ENCODE data around the gene TMCC2.
"Not testable (repeated sequence)": the region's sequence is repeated elsewhere in the genome, so short reads cannot be mapped to it uniquely, and the experiment has no call there.

Gene TMCC2, protein sequence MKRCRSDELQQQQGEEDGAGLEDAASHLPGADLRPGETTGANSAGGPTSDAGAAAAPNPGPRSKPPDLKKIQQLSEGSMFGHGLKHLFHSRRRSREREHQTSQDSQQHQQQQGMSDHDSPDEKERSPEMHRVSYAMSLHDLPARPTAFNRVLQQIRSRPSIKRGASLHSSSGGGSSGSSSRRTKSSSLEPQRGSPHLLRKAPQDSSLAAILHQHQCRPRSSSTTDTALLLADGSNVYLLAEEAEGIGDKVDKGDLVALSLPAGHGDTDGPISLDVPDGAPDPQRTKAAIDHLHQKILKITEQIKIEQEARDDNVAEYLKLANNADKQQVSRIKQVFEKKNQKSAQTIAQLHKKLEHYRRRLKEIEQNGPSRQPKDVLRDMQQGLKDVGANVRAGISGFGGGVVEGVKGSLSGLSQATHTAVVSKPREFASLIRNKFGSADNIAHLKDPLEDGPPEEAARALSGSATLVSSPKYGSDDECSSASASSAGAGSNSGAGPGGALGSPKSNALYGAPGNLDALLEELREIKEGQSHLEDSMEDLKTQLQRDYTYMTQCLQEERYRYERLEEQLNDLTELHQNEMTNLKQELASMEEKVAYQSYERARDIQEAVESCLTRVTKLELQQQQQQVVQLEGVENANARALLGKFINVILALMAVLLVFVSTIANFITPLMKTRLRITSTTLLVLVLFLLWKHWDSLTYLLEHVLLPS

DNA sequence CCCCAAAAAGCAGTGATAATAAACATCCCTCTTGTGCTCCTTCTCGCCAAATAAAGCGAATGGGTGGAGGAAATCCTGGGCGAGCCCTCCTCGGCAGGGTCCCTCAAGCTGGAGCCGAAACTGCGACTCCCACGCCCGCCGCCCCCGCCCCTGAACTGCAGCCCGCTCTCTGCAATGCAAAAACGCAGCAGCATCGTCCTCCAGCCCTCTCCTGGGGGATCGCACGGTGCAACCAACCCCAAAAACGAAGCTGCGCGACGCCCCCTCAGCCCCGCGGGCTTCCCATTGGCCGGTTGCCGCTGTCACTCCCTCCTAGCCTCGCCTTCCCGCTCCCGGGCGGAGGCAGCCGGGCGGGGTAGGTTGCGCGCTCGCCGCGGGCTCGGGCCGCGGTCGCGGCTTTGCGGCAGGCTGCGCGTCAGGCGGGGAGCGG, at the start of gene TMCC2:
TSS of gene TMCC2 (plus strand) at position 363 of the 430 bp plus-strand sequence. CDS start 619 bp downstream, outside the sequence.
- DNase-seq (ENCODE audit: low spot score): peak; percentile 99

DNA sequence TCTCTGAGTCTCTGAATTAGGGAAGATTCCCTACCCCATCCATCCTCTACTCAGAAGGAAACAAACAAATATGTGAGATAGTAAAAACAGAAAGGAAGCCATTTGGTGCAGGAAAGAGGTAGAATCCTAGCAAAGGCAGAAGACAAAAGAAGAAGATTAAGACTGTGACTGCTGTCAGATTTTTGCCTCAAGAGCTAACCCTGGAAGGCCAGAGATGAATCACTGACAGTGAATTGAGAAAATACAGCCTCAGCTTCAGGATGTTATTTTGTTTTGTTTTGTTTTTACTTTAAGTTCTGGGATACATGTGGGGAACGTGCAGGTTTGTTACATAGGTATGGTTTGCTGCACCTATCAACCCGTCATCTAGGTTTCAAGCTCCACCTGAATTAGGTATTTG, 47.9 kb upstream of the TMCC2 start:
- DNase-seq (ENCODE audit: low spot score): no peak

DNA sequence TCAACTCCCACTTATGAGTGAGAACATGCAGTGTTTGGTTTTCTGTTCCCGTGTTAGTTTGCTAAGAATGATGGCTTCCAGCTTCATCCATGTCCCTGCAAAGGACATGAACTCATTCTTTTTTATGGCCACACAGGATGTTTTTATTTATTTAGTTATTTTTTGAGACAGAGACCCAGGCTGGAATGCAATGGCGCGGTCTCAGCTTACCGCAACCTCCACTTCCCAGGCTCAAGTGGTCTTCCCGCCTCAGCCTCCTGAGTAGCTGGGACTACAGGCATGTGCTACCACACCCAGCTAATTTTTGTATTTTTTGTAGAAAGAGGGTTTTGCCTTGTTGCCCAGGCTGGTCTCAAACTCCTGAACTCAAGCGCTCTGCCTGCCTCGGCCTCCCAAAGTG, 47.4 kb upstream of the TMCC2 start:
- DNase-seq (ENCODE audit: low spot score): not testable (repeated sequence)

DNA sequence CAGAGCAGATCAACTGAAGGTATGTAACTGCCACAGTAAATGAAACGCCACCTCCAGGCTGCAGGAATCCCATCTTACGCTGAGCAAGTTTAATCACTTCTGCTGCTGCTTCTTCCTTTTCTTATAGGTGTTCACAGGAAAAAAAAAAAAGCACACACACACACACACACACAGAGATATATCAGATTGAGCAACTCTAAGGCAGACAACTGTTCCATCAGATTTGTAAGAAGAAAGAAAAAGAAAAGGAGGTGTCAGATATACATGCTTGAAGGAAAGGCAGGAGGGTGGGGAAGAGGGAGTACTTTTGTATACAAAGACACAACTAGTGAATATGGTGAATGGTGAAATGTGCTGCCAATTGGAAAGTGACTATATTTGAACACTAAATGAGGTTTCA, 44.8 kb upstream of the TMCC2 start:
- no peak for DNase-seq (ENCODE audit: low spot score)

DNA sequence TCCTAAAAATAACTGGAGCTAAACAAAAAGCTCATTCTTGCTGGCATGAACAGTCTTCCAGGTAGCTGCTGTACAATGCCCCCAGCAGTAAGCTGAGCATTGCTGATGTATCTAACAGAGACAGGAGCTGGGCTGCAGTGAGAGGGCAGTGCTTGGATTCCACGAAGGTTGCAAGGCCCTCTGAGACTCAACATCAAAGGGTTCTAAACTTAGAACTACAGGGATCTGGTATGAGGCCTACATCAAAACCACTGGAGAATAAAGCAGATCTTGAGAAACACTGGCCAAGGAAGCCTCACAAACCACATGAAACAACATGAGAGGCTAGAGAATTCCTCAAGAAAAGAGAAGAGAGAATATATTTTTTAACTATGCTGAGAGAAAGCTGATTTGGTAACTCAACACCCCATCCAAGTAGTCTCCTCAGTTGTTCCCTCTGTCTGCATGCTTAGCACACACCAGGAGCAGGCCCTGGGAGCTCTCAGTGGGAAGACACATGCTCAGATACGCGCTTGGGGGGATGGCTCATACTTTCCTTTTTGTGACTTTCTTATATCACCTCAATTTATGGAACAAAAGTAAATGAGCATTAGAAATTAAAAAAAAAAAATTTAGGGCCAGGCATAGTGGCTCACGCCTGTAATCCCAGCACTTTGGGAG, 43.9 kb upstream of the TMCC2 start:
- no peak for DNase-seq (ENCODE audit: low spot score)

DNA sequence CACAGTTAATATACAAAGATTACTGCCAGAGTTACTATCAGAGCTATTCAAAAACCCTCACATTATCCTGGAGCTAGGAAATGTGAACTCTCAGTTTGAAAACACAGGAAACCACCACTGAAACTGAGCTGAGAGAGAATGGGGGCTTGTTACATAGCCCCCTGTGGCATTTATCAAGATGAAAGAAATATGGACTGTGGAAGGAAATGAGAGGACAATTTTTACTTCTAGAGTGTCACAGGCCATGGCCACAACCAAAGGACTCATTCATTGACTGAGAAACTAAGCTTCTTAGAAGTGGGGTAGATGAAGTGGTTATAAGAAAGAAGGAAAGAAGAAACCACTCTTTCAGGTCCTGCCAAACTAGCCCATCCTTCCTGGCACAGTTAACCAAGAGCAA, 41.6 kb upstream of the TMCC2 start:
- DNase-seq (ENCODE audit: low spot score): no peak

DNA sequence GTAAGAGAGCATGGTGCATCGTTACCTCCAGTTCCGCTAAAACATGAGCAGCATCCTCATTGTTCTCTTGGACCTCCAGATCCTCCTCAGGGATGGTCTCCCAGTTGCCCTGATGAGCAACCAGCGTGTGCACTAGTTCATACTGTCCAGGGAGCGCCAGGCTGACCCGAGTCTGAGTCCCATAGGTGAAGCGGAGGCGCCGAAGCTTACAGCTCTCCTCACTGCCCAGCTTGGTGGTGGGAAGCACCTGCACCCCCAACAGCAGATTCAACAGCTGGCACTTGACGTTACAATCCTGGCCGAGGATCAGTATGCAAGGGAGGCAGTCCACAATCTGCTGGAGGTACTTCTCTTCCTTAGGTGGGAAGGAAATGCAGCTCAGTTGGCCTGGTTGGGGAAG, 40.3 kb upstream of the TMCC2 start:
- DNase-seq (ENCODE audit: low spot score): no peak

DNA sequence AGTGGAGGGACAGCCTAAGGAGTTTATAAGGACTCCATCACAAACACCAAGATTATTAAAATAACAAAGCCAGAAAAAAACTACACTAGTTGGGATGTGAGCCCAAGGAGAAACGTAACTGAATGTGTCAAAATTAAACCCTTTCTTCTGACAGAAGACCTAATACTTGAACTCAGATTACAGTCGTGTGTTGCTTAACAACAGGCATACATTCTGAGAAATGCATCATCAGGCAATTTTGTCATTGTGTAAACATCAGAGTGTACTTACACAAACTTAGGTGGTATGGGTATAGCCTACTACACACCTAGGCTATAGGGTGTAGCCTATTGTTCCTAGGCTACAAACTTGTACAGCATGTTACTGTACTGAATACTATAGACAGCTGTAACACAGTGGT, 39.6 kb upstream of the TMCC2 start:
- no peak for DNase-seq (ENCODE audit: low spot score)

DNA sequence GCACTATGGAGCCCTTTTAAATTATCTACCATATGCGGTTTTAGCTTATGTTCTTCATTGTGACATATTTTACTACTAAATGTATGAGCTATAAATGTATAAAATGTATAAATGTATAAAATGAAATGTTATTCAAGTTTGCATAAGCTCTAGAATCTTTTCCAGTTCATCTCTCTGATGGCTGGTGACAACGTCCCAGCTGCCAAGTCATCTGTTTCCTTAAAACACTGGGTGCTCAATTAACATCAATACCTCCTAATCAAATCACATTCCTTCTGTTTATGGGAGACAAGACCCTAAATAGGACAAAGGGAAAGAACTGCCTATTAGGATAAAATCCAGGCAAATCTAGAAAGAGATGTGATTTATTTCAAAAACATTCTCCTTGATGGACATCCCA, 39.1 kb upstream of the TMCC2 start:
- DNase-seq (ENCODE audit: low spot score): no peak

DNA sequence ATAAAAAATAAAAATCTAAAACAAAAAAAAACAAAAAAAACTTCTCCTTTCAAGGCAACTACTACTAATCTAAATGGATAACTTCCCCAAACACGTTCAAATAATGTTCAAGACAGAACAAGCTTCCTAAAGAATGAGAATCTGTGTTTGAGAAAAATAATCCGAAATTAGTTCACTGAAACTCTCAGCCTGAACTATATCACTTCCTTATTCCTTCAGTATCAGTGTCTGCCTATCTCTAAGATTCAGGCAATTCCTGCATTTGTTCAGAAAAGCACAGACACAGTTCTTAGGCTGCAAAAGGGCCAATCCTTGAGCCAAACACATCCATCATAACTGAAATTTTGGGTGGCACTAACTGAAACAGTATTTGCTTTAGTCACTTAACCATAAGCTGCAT, 38.6 kb upstream of the TMCC2 start:
- no peak for DNase-seq (ENCODE audit: low spot score)

DNA sequence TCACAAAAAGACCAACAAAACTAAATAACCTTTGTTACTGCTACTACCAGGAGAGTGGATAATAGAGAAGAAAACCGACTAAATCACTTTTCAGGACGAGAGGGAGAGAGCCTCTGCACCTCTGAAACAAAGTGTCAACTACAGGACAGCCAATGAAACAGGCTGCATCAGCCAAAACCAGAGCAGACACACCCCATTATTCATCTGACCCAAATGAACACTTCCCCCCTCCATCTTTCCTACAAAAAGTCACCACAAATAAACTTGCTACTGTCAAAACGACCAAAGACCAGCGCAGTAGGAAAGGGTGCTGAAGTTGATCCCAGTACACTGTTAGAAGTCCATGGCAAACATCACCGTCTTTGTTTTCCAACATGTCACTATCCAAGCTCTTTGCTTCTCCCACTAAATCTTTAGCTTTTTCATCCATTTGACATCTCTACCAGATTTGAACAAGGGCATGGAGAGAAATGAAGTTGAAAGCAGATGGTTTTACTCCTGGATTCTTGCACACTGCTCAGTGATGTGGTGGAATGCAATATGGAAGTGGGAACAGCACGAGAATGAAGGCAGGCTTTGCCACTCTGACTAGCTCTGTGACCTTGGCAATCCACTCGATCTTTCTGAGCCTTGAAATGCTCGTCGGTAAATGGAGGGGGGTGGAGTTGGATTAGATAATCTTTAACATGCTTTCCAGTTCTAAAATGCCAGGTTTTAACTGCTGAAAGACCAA, 36.7 kb upstream of the TMCC2 start:
- DNase-seq (ENCODE audit: low spot score): no peak

DNA sequence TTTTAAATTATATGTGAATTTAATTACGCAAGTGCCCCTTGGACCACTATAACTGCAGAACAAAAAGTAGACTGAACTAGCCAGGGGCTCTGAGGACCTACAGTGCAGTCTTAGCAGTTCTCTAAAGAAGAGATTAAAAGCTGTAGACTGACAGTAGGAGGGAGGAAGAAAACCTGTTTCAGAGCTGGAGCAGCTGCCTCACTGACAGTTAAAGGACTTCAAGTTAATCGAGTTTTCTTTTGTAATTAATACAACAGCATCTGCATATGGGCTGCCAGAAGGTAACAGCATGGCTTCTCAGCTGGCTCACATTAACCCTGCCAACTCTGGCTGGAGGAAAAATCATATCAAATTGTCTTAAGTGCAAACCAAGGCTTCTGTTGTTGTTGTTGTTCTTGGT, 36.1 kb upstream of the TMCC2 start:
- no peak for DNase-seq (ENCODE audit: low spot score)

DNA sequence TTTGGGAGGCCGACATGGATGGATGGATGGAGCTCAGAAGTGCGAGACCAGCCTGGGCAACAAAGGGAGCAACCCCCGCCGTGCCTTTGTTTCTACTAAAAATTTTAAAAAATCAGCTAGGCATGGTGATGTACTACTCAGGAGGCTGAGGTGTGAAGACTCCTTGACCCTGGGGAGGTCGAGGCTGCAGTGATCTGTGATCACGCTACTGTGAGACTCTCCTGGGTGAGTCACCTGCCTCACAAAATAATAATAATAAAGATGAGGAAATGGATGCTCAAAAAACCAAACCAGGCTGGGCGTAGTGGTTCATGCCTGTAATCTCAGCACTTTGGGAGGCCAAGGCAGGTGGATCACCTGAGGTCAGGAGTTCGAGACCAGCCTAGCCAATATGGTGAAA, 35.5 kb upstream of the TMCC2 start:
- DNase-seq (ENCODE audit: low spot score): no peak

DNA sequence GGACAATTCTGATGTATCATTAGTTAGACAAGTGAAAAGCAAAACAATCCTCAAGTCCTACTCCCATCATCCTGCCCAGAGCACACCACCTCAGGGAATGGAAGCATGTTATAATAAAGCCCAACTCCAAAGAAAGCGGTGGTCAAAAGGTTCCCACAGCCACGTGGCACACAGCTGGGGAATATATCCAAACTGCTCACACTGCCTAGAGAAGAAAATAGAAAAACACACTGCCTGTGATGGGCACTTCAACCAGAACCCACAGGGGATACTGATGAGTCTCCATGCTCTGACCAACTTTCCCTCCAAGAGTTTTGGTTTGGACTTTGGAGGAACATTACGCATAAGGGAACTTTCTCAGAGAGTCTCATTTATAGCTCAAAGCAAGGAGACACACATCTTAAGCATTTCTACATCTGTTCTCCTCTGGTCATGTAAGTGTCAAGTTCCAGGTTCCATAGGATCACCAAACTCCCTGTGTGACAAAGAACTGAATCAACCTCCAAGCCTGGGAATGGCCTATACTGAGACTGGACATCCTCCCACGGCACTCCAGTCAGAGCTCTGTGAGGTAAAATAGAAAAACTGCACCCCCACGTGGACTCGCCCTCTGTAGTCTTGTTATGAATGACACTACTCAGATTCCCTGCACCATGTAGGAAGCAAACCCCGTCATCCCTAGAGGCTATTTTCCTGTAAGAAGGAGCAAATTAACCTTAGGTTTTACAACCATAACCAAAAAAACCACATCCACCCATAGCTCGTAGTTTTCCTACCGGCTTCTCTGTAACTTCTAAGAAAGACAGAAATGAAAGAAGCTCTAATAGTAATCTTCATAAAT, 28.4 kb upstream of the TMCC2 start:
- no peak for DNase-seq (ENCODE audit: low spot score)

DNA sequence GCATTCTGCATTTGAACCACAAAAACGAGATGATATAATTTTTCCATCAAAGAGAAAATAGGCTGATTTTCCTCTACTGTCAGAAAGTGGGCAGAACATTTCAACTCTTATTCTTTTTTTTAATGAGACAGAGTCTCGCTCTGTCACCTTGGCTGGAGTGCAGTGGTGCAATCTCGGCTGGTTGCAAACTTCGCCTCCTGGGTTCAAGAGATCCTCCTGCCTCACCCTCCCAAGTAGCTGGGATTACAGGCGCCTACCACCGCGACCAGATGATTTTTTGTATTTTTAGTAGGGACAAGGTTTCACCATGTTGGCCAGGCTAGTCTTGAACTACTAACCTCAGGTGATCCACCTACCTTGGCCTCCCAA, 27.8 kb upstream of the TMCC2 start:
- DNase-seq (ENCODE audit: low spot score): no peak

DNA sequence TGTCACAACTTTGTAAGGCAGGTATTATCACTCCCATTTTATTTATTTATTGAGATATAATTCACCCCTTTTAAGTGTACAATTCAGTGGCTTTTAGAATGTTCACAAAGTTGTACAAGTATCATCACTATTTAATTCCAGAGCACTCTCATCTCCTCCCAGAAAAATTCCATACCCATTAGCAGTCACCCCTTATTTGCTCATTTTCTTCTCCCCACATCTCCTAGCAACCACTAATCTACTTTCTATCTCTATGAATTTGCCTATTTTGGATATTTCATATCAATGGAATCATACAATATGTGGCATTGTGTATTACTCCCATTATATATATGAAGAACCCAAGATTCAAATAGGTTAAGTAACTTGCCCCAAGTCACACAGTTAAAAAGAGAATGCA, 23.2 kb upstream of the TMCC2 start:
- DNase-seq (ENCODE audit: low spot score): no peak

DNA sequence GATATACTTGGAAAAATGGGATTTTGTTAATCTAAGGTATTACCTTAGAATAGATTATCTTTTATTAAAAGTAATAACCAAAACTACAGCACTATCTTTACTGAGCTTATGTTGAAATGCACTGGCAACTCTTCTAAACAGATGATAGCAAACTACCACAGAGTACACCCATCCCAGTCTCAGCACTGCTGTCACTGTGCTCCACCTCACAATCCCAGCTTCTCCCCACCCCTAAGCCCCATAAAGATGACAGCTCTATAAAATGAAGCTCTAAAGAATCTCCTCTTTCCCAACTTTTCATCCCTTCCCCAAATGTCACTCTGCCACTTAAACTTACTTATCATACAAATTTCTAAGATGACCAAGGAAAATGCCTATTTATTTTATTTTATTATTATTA, 22.7 kb upstream of the TMCC2 start:
- DNase-seq (ENCODE audit: low spot score): no peak

DNA sequence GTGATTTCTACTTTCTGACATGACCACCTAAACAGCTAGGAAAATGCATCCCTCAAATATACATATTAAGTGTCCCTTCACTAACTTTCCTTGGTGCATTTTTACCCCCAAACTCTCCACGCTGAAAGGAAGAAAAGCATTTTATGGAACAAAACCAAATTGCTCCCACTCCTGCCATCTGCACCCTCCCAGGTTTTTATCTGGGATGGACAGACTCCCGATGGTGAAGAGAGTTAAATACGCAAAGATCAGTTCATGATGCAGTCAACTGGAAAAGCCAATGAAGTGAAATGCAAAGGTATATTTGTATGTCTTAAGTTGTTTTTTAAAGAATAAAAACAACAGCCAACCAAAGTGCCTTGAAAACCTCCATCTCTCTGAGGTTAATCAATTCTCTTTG, 18.9 kb upstream of the TMCC2 start:
- DNase-seq (ENCODE audit: low spot score): no peak

DNA sequence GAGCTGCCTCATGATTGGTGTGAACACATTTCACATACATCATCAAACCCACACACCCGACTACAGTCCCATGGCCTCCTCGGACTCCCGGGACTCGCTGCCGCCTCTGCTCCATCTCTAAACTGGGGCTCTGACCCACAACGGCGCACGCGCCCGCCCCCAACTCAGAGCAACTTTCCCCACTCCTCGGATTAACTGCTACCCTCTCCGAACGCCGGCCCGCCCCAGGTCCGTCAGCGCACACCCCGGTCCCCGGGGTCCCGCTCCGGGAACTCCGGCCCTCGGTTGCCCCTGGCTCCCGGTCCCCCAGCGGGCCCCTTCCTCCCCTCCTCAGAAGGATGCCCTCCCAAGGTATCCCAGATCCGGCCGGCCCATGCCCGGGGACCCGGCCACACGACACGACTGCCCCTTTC, 17.0 kb upstream of the TMCC2 start:
- no peak for DNase-seq (ENCODE audit: low spot score)

DNA sequence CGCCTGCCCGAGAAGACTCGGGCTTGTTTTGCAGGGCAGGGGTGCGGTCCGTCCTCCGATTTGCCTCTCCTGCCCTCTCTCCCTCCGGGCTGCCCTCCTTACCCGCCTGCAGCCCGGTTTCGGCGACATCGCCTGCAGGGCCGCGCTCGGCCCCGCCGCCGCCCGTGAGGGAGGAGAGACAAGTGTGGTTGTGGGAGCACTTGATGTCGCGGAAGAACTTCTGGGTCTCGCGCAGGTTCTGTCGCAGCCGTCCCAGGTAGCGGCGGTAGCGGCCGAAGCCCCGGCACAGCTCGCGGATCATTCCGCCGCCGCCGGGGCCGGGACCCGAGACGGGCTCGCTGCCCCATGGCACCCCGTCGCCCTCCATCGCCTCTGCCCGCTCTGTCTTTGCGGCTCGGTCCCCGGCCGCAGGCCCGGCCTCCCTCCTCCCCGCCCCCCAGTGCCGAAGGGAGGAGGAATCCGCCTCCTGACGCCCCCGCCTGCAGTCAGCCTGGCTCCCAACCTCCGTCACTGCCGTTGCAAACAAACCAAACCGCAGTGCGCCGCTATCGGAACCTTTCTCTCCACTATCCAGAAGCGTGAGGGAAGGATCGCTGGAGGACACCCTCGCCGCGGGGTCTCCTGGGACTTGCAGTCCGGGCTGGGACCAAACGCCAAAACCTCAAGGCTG, 16.4 kb upstream of the TMCC2 start, which contains the start of gene DSTYK:
TSS of gene DSTYK (minus strand) at position 534 of the 670 bp plus-strand sequence. CDS start at position 367, 167 bp downstream.
- peak; percentile 89 for DNase-seq (ENCODE audit: low spot score)

Data from germinal center (tissue), 1 donor.